VCaP (cell line): Measurements from ENCODE around the gene PTGDS.

Experiments
- H3K27ac ChIP-seq: fragments of 450-650 bp; 2 replicates; pipeline ENCODE4 v1.5.1; 2017
- TF ChIP-seq, protein P1 (sequence below): fragments of 450-650 bp; conservative IDR thresholded peaks from 2 replicates; pipeline ENCODE4 v1.5.1; 2017; ENCODE audit warnings: mild to moderate bottlenecking, moderate library complexity

PTGDS gene

DNA sequence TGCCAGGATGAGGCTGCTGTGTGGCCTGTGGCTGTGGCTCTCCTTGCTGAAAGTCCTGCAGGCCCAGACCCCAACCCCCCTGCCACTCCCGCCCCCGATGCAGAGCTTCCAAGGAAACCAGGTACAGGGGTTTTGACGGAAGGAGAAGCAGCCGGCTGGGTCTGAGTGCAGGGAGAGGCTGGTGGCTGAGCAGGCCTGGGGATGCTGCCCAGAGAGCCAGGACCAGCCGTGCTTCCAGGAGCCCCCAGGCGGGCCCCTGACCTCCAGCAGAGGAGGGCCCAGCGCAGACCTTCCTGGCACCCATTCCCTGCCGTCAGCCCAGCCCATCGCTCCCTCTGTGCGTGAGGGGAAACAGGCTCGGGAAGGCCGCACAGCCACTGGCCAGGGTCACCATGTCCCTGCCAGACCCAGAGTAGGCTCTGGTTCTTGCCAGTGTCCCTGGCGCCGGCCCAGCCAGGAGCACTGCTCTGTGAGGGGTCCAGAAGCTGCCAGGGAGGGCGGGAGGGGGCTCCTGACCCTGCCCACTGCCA is 24.9 kb upstream of the PTGDS start:
- TF ChIP-seq, protein P1, sequence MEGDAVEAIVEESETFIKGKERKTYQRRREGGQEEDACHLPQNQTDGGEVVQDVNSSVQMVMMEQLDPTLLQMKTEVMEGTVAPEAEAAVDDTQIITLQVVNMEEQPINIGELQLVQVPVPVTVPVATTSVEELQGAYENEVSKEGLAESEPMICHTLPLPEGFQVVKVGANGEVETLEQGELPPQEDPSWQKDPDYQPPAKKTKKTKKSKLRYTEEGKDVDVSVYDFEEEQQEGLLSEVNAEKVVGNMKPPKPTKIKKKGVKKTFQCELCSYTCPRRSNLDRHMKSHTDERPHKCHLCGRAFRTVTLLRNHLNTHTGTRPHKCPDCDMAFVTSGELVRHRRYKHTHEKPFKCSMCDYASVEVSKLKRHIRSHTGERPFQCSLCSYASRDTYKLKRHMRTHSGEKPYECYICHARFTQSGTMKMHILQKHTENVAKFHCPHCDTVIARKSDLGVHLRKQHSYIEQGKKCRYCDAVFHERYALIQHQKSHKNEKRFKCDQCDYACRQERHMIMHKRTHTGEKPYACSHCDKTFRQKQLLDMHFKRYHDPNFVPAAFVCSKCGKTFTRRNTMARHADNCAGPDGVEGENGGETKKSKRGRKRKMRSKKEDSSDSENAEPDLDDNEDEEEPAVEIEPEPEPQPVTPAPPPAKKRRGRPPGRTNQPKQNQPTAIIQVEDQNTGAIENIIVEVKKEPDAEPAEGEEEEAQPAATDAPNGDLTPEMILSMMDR, result no peak
- peak overlapping the region; percentile 97; the same call in 1 of the 2 replicates for H3K27ac ChIP-seq

DNA sequence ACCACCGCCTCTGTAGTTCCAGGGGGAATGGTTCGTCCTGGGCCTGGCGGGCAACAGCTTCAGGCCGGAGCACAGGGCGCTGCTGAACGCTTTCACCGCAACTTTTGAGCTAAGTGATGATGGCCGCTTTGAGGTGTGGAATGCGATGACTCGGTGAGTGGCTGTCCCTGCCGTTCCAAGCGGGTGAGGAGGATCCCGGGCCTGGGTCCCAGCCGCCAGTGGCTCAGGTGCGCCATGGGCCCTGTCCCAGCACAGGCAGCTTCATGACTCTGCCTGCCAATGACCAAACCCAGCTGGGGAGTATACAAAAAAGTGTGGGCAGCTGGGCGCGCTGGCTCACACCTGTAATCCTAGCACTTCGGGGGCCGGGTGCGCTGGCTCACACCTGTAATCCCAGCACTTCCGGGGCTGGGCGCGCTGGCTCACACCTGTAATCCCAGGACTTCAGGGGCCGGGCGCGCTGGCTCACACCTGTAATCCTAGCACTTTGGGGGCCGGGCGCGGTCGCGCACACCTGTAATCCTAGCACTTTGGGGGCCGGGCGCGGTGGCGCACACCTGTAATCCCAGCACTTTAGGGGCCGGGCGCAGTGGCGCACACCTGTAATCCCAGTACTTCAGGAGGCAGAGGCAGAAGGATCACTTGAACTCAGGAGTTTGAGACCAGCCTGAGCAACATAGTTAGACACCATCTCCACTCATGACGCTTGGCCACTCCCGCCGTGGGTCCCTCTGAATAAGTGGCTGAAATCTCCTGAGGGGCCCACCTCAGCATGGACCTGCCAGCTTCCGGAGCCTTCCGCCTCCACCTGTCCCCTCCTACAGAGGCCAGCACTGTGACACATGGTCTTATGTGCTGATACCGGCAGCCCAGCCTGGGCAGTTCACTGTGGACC is 24.2 kb upstream of the PTGDS start:
- H3K27ac ChIP-seq, result no peak overlapping the region
- TF ChIP-seq, protein P1, result no peak

DNA sequence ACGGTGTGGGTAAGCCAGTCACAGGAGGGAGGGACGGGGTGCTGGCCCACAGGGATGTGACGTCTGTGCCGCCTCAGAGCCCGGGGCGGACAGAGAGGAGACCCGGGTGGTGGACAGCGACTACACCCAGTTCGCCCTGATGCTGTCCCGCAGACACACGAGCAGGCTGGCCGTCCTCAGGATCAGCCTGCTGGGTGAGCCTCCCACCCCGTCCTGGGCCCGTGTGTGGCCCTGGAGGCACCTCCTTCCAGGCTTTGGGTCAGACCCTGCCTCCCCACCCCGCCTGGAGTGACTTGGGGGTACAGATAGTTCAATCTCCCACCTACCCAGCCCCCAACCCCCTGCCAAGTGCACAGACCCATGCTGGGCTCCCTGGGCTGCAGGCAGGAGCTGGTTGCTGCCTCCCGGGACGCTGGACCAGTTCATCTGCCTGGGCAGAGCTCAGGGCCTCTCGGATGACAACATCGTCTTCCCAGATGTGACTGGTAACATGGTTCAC is 23.5 kb upstream of the PTGDS start:
- TF ChIP-seq, protein P1, result no peak
- no peak overlapping the region for H3K27ac ChIP-seq

DNA sequence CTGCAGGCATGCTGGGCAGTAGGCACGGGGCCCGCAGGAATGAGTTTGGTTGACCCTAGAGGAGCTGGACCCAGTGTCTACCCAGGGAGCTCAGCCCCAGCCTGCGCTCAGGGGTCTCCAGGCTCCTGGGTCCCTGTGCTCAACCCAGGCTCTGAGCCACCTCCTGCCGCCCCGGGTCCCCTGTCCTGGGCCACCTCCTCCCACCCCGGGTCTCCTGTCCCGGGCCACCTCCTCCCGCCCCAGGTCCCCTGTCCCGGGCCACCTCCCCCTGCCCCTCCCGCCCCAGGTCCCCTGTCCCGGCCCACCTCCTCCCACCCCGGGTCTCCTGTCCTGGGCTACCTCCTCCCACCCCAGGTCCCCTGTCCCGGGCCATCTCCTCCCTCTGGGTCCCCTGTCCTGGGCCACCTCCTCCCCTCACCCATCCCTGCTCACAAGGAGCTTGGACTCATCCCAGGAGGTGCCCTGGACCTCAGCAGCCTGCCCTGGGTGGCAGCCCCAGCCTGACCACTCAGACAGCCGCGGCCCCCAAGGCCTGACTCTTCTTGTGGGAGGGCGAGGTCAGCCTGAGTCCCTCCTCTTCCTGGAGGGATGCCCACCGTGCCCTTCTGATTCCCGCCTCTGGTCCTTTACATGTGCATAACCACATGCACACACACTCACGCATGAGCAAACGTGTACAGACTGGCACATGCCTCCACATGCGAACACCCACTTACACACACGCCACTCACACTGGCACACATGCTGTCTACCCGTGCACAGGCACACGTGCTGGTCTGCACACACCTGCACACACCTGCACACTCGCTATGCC is 22.8 kb upstream of the PTGDS start:
- no peak overlapping the region for H3K27ac ChIP-seq
- TF ChIP-seq, protein P1, result no peak

DNA sequence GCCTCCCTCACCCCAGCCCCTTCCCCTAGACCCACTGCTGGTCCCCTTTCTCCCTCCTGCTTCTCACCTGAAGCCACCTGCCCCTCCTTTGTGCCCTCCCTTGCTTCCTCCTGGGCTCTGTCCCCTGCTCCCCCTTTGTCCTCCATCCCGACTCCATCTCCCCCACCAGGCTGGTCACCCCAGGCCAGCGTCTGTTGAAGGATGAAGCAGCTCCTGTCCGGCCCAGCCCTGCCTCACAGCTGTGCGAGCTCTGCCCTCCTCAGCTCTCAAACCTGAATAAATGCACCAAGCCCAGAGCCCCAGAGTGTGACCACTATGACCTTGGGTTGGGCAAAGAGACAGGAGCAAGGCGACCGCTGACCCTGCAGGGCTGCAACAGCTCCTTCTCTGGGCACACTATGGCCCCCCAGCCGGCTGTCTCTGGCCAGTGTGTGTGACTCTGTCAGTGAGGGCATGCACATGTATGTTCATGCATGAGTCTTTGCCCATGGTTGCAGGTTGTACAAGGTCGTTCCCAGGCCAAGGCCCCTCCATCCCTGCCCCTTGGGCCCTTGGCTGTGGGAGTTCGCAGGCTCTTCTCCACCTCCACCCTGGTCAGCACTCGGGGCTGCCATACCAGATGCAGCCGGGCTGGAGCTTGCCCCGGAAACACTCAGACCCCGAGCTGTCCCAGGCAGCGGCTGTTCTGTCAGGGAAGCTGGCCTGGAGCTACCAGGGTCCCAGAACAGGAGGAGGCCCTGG is 21.9 kb upstream of the PTGDS start:
- TF ChIP-seq, protein P1, result no peak

DNA sequence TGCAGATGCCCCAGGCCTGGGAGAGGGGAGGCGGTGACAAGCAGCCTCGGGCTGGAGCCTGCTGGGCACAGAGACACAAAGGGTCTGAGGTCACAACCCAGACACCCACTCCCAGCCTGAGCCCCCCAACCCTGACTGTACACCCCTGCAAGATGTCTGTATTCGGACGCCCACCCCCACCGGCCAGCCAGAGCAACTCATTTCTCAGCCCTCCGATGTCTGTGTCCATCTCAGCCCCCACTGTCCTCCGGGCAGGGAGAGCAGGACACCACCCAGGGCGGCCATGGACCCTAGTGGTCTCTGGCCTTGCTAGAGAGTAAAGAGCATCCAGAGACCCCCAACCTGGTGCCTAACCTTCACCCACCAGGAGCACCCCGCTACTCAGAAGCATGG is 21.4 kb upstream of the PTGDS start:
- TF ChIP-seq, protein P1, result no peak
- H3K27ac ChIP-seq, result no peak overlapping the region

More for the DNA sequence above, 21.9 kb upstream of the PTGDS start:
- no peak overlapping the region for H3K27ac ChIP-seq
